ENCODE results near the gene TRIP12. TPM values are rescaled to one million over a fixed set of nuclear protein-coding genes. Genes with fewer than 3 reads are reported as not detected.
A peak's percentile ranks its signal among the peaks of the same experiment; 100 is the strongest.

The TRIP12 gene
- total RNA-seq, 1 experiment from 2014 or later, result 368 TPM

DNA sequence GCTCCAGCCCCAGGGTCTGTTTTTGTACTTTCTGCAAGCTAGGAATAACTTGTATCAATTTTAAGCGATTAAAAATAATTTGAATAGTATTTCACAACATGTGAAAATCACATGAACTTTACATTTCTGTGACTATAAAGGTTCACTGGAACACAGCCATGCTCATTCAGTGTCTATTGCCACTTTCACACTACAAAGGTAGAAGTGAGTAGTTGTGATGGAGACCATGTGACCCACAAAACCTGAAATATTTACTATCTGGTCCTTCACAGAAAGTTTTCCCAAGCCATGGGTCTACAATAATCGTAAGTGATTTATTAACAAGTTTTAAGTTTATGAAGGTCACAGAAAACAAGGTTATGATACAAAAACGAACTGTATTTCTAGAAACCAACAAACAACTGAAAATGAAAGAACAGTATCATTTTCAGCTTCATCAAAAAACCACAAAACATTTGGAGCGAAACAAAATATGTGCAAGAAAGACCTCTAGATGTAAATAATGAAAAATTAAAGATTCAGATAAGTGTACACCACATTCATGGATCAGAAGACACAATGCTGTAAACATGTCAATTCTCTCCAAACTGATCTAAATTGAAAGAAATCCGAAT, 138.6 kb downstream of the TRIP12 start:
- ChIA-PET POLR2A (no interaction called here), CTCF (no interaction called here)
- in situ Hi-C loops (cut with HindIII; ENCODE audit: low pct_unique_long_range_greater_than_20kb, low sequenced_read_pairs) (no loop called here), intact Hi-C loops (cut with micrococcal nuclease; ENCODE audit: unreplicated experiment) (no loop called here)
- ATAC-seq, result no peak
- BruUV-seq (replicated peaks), result no TSS peak
- Histone ChIP-seq H3K36me3 (ENCODE audit: control insufficient read depth, insufficient read depth, low read length) (peaks cover 29% of the 10 kb centered on the region), H3K4me3 (ENCODE audit: low read depth in 2 of 2, low read length in 2 of 2) (no peak overlapping the region), H3K9me3 (ENCODE audit: control insufficient read depth, insufficient read depth, low read depth, low read length) (no peaks in the 10 kb centered on the region), H3K27ac (ENCODE audit: low read length) (no peak overlapping the region), H3K4me1 (ENCODE audit: control insufficient read depth, insufficient read depth, low read length) (peaks cover 4% of the 10 kb centered on the region; the same call in 1 of the 2 replicates), H3K27me3 (ENCODE audit: control insufficient read depth, insufficient read depth, low read length) (no peaks in the 10 kb centered on the region)
- TF ChIP-seq REST (IDR thresholded peaks at IDR 0.05; ENCODE audit: insufficient read depth in 1 of 2, low read depth in 2 of 2, low read length in 1 of 2) (no peak), SIN3A (IDR thresholded peaks at IDR 0.05; ENCODE audit: borderline replicate concordance, insufficient read depth, low read depth, low read length) (no peak)
- DNase-seq (ENCODE audit: low read depth, low spot score), result no peak

DNA sequence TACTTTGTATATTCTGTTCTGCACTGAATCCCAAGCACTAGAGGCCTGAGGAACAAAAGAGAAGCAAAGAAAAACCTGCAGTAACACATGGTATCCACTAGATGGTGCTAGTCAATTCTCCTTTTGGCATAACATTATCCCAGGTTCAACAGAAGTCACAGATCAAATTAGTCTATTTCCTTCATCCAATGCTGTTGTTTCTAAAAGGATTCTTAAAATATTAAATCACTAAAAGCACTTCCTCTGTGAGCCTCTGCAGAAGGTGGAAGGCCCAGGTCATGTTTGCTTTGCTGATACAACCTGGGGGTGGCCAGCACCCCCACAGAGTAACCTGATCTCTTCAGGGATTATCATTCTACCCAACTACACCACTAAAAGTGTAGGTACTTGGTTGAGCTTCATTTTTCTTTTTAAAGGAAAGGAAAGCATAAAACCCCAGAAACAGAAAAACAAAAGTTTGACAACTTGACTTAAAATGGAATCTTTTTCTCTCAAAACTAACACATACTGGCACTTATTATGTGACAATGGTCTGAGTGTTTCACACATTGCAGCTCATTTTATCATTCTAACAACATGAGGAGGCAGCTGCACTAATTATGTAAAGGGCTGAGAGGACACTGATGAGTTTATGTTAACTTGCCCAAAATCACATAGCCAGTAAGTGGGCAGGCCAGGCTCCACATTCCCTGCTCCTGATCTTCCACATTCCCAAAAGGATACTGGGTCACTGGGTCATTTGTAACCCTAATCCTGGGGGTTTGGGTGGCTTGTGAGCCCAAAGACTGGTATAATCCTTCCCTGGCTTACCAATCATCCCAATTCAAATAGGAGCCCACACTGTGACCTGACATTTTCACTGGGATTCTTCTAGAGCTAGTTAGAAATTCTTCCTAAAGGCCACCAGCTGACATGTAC, 140.7 kb downstream of the TRIP12 start:
- no peak for TF ChIP-seq POLR2AphosphoS5 (IDR thresholded peaks at IDR 0.05; ENCODE audit: low read depth, low read length)
- TF ChIP-seq, protein P1, sequence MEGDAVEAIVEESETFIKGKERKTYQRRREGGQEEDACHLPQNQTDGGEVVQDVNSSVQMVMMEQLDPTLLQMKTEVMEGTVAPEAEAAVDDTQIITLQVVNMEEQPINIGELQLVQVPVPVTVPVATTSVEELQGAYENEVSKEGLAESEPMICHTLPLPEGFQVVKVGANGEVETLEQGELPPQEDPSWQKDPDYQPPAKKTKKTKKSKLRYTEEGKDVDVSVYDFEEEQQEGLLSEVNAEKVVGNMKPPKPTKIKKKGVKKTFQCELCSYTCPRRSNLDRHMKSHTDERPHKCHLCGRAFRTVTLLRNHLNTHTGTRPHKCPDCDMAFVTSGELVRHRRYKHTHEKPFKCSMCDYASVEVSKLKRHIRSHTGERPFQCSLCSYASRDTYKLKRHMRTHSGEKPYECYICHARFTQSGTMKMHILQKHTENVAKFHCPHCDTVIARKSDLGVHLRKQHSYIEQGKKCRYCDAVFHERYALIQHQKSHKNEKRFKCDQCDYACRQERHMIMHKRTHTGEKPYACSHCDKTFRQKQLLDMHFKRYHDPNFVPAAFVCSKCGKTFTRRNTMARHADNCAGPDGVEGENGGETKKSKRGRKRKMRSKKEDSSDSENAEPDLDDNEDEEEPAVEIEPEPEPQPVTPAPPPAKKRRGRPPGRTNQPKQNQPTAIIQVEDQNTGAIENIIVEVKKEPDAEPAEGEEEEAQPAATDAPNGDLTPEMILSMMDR (IDR thresholded peaks at IDR 0.05), result peak; percentile 89
- POLR2A ChIA-PET, result no interaction called here
- DNase-seq (ENCODE audit: low read depth, low spot score) (peak; percentile 55), ATAC-seq (peak; percentile 86)
- Histone ChIP-seq H3K36me3 (ENCODE audit: control insufficient read depth, insufficient read depth, low read length) (peaks cover 39% of the 10 kb centered on the region), H3K9me3 (ENCODE audit: control insufficient read depth, insufficient read depth, low read depth, low read length) (no peaks in the 10 kb centered on the region), H3K27me3 (ENCODE audit: control insufficient read depth, insufficient read depth, low read length) (no peaks in the 10 kb centered on the region), H3K27ac (ENCODE audit: low read length) (no peak overlapping the region), H3K4me3 (ENCODE audit: low read depth in 2 of 2, low read length in 2 of 2) (no peak overlapping the region), H3K4me1 (ENCODE audit: control insufficient read depth, insufficient read depth, low read length) (peaks cover 4% of the 10 kb centered on the region; the same call in 1 of the 2 replicates)
- BruUV-seq (replicated peaks), result no TSS peak
- in situ Hi-C loops (cut with HindIII; ENCODE audit: low pct_unique_long_range_greater_than_20kb, low sequenced_read_pairs) (no loop called here), intact Hi-C loops (cut with micrococcal nuclease; ENCODE audit: unreplicated experiment) (no loop called here)
- CTCF ChIA-PET, result interaction anchor here (0.5 to 0.8 kb wide), 2 partner anchors 192 to 946 kb away, joined by 3 to 7 read pairs; no protein-coding TSS in a partner anchor

GRCh38 chr2:229779650-229780049, 142.2 kb downstream of the TRIP12 start:
- in situ Hi-C loops (cut with HindIII; ENCODE audit: low pct_unique_long_range_greater_than_20kb, low sequenced_read_pairs), result no loop called here
- ChIA-PET CTCF (no interaction called here), POLR2A (no interaction called here)
- Histone ChIP-seq H3K27ac (ENCODE audit: low read length) (no peak overlapping the region), H3K4me1 (ENCODE audit: control insufficient read depth, insufficient read depth, low read length) (peaks cover 4% of the 10 kb centered on the region; the same call in 1 of the 2 replicates), H3K4me3 (ENCODE audit: low read depth in 2 of 2, low read length in 2 of 2) (no peak overlapping the region), H3K27me3 (ENCODE audit: control insufficient read depth, insufficient read depth, low read length) (no peaks in the 10 kb centered on the region), H3K9me3 (ENCODE audit: control insufficient read depth, insufficient read depth, low read depth, low read length) (no peaks in the 10 kb centered on the region), H3K36me3 (ENCODE audit: control insufficient read depth, insufficient read depth, low read length) (peaks cover 42% of the 10 kb centered on the region)
- ATAC-seq (no peak), DNase-seq (ENCODE audit: low read depth, low spot score) (no peak)
- intact Hi-C loops (cut with micrococcal nuclease; ENCODE audit: unreplicated experiment), result no loop called here
- TF ChIP-seq SIN3A (IDR thresholded peaks at IDR 0.05; ENCODE audit: borderline replicate concordance, insufficient read depth, low read depth, low read length) (no peak), POLR2AphosphoS5 (IDR thresholded peaks at IDR 0.05; ENCODE audit: low read depth, low read length) (no peak), TCF7L2 (IDR thresholded peaks at IDR 0.05; ENCODE audit: low read depth, low read length) (no peak), REST (IDR thresholded peaks at IDR 0.05; ENCODE audit: insufficient read depth in 1 of 2, low read depth in 2 of 2, low read length in 1 of 2) (no peak)
- TF ChIP-seq, protein P1 (IDR thresholded peaks at IDR 0.05), result no peak
- no TSS peak for BruUV-seq (replicated peaks)
